ENCODE measurements around the gene IRF2BP2. TPM values are rescaled to one million over a fixed set of nuclear protein-coding genes. Genes with fewer than 3 reads are reported as not detected.
A peak's percentile ranks its signal among the peaks of the same experiment; 100 is the strongest.

The IRF2BP2 gene
- total and polyA plus RNA-seq, 2 of the 13 experiments (the other 11 are each of a cell fraction or from before 2014, with no cell fraction given): 140 to 147 TPM

GRCh38 chr1:234643111-234643849 lies 33.3 kb upstream of the IRF2BP2 start (continued):
- TF ChIP-seq HNRNPK (IDR thresholded peaks at IDR 0.05; ENCODE audit: low read depth, low read length, poor library complexity, severe bottlenecking) (no peak), ATF2 (CRISPR knock-in tag; IDR thresholded peaks at IDR 0.05) (peak; percentile 98), EP300 (IDR thresholded peaks at IDR 0.05; ENCODE audit: low read depth in 2 of 2, low read length in 2 of 2) (peak; percentile 92 to 100; a peak in 3 of 4 replicates), EP300 (CRISPR knock-in tag; IDR thresholded peaks at IDR 0.05; ENCODE audit: borderline replicate concordance) (peak; percentile 99), ZNF891 (CRISPR knock-in tag; IDR thresholded peaks at IDR 0.05) (no peak), CEBPZ (IDR thresholded peaks at IDR 0.05; ENCODE audit: low read length) (no peak), TCF7 (IDR thresholded peaks at IDR 0.05; ENCODE audit: low read depth) (peak; percentile 98), LRRFIP1 (CRISPR knock-in tag; conservative IDR thresholded peaks at IDR 0.05) (no peak), YEATS2 (CRISPR knock-in tag; IDR thresholded peaks at IDR 0.05; ENCODE audit: borderline replicate concordance) (peak; percentile 84; the same call in 1 of the 2 replicates), ZNF160 (CRISPR knock-in tag; IDR thresholded peaks at IDR 0.05) (peak; percentile 95; the same call in 1 of the 2 replicates), ZNF780A (CRISPR knock-in tag; IDR thresholded peaks at IDR 0.05) (peak; percentile 94), ZNF558 (CRISPR knock-in tag; IDR thresholded peaks at IDR 0.05; ENCODE audit: borderline replicate concordance) (peak; percentile 87), TFE3 (CRISPR knock-in tag; IDR thresholded peaks at IDR 0.05) (peak; percentile 100), SETDB1 (CRISPR knock-in tag; IDR thresholded peaks at IDR 0.05; ENCODE audit: borderline replicate concordance) (no peak)
- TF ChIP-seq, protein P1, sequence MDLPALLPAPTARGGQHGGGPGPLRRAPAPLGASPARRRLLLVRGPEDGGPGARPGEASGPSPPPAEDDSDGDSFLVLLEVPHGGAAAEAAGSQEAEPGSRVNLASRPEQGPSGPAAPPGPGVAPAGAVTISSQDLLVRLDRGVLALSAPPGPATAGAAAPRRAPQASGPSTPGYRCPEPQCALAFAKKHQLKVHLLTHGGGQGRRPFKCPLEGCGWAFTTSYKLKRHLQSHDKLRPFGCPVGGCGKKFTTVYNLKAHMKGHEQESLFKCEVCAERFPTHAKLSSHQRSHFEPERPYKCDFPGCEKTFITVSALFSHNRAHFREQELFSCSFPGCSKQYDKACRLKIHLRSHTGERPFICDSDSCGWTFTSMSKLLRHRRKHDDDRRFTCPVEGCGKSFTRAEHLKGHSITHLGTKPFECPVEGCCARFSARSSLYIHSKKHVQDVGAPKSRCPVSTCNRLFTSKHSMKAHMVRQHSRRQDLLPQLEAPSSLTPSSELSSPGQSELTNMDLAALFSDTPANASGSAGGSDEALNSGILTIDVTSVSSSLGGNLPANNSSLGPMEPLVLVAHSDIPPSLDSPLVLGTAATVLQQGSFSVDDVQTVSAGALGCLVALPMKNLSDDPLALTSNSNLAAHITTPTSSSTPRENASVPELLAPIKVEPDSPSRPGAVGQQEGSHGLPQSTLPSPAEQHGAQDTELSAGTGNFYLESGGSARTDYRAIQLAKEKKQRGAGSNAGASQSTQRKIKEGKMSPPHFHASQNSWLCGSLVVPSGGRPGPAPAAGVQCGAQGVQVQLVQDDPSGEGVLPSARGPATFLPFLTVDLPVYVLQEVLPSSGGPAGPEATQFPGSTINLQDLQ (CRISPR knock-in tag; IDR thresholded peaks at IDR 0.05): peak; percentile 46; the same call in 1 of the 2 replicates

Data from HepG2 (cell line).